OCI-LY3 (cell line): ENCODE measurements around the gene RASSF7.

Experiments
- H2AFZ ChIP-seq: fragments of 200-600, 300-600 bp; shearing (Covaris generic); 2 replicates; pipeline ENCODE4 v1.6.0; 2014; ENCODE audit warnings: antibody characterized with exemption, low read depth, low read length
- H3K27ac ChIP-seq: fragments of 200-600, 300-600 bp; sonication (generic); 2 replicates; pipeline ENCODE4 v1.5.1; 2014; ENCODE audit warnings: mild to moderate bottlenecking, low read length, moderate library complexity, mixed read lengths
- H3K27me3 ChIP-seq: fragments of 200-600, 300-600 bp; sonication (generic); 2 replicates; pipeline ENCODE4 v1.6.1; 2014; ENCODE audit warnings: low read depth, low read length, mixed read lengths
- H3K36me3 ChIP-seq: fragments of 200-600, 300-600 bp; sonication (generic); replicated peaks from 2 replicates; pipeline ENCODE3; 2014; ENCODE audit warnings: low read depth, low read length, mixed read lengths
- H3K4me1 ChIP-seq: fragments of 300-600, 200-600 bp; sonication (generic); 2 replicates; pipeline ENCODE4 v1.6.1; 2014; ENCODE audit warnings: low read length, mixed read lengths
- H3K4me2 ChIP-seq: fragments of 200-600, 300-600 bp; sonication (generic); 2 replicates; pipeline ENCODE4 v1.6.1; 2014; ENCODE audit warnings: low read length, mixed read lengths
- H3K4me3 ChIP-seq: fragments of 300-600, 200-600 bp; sonication (generic); 2 replicates; pipeline ENCODE4 v1.5.1; 2014; ENCODE audit warnings: antibody characterized with exemption, mild to moderate bottlenecking, low read length, moderate library complexity
- H3K79me2 ChIP-seq: fragments of 300-600, 200-600 bp; shearing (Covaris generic); 2 replicates; pipeline ENCODE4 v1.6.1; 2014; ENCODE audit warnings: mild to moderate bottlenecking, low read length, mixed read lengths
- H3K9ac ChIP-seq: fragments of 300-600, 200-600 bp; shearing (Covaris generic); 2 replicates; pipeline ENCODE4 v1.6.0; 2014; ENCODE audit warnings: mild to moderate bottlenecking, low read length, moderate library complexity
- H3K9me3 ChIP-seq: fragments of 200-600, 300-600 bp; shearing (Covaris generic); 2 replicates; pipeline ENCODE4 v1.6.1; 2014; ENCODE audit warnings: low read length, mixed read lengths; ENCODE audit not compliant: insufficient read depth
- H4K20me1 ChIP-seq: fragments of 200-600, 300-600 bp; sonication (generic); 2 replicates; pipeline ENCODE4 v1.6.1; 2016; ENCODE audit warnings: low read length, mixed read lengths; ENCODE audit not compliant: insufficient read depth
- EZH2phosphoT487 ChIP-seq: fragments of 200-600 bp; shearing (Covaris generic); IDR thresholded peaks from 2 replicates; pipeline ENCODE4 v1.6.1; 2018; ENCODE audit warnings: antibody characterized with exemption, mixed run types, low read depth
- TF ChIP-seq, protein P1 (sequence below): fragments of 200-600, 300-600 bp; sonication (generic); IDR thresholded peaks from 2 replicates; pipeline ENCODE4 v1.5.1; 2014; ENCODE audit warnings: antibody characterized with exemption, low read length, low read depth

Gene RASSF7

DNA sequence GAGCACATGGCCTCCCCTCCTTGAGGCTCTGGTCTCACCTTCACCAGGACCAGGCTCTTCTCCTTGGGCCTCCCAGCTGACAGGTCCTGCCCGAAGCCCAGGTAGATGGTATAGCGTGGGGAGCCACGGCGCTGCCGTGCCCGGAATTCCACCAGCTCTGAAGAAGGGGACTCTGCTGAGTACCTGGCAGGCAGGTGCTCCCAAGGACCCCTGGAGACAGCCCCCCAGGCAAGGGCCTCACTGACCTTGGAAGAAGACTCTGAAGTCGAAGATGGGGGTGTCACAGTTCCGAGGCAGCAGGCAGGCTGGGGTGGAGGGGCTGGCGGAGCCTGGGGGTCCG lies 52.2 kb downstream of the RASSF7 start:
- Histone ChIP-seq H2AFZ (no peak overlapping the region), H3K4me2 (no peak overlapping the region), H3K9me3 (no peaks in the 10 kb centered on the region), H3K4me1 (peaks cover 20% of the 10 kb centered on the region), H4K20me1 (peaks cover 20% of the 10 kb centered on the region), H3K79me2 (peaks cover 5% of the 10 kb centered on the region; the same call in 1 of the 2 replicates), H3K9ac (no peak overlapping the region), H3K27ac (no peak overlapping the region), H3K27me3 (no peaks in the 10 kb centered on the region), H3K36me3 (peaks cover 46% of the 10 kb centered on the region), H3K4me3 (no peak overlapping the region)
- TF ChIP-seq, protein P1, sequence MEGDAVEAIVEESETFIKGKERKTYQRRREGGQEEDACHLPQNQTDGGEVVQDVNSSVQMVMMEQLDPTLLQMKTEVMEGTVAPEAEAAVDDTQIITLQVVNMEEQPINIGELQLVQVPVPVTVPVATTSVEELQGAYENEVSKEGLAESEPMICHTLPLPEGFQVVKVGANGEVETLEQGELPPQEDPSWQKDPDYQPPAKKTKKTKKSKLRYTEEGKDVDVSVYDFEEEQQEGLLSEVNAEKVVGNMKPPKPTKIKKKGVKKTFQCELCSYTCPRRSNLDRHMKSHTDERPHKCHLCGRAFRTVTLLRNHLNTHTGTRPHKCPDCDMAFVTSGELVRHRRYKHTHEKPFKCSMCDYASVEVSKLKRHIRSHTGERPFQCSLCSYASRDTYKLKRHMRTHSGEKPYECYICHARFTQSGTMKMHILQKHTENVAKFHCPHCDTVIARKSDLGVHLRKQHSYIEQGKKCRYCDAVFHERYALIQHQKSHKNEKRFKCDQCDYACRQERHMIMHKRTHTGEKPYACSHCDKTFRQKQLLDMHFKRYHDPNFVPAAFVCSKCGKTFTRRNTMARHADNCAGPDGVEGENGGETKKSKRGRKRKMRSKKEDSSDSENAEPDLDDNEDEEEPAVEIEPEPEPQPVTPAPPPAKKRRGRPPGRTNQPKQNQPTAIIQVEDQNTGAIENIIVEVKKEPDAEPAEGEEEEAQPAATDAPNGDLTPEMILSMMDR = no peak
- no peak for TF ChIP-seq EZH2phosphoT487

GRCh38 chr11:613369-613968 lies 52.7 kb downstream of the RASSF7 start:
- no peak overlapping the region for H3K4me3 ChIP-seq
- H3K4me2 ChIP-seq = no peak overlapping the region
- no peaks in the 10 kb centered on the region for H3K27me3 ChIP-seq
- H3K9ac ChIP-seq = no peak overlapping the region
- no peak for TF ChIP-seq EZH2phosphoT487
- TF ChIP-seq, protein P1 = no peak
- no peak overlapping the region for H2AFZ ChIP-seq
- peaks cover 41% of the 10 kb centered on the region for H3K36me3 ChIP-seq
- H3K27ac ChIP-seq = no peak overlapping the region
- peaks cover 20% of the 10 kb centered on the region for H4K20me1 ChIP-seq
- no peaks in the 10 kb centered on the region for H3K9me3 ChIP-seq
- peaks cover 5% of the 10 kb centered on the region; the same call in 1 of the 2 replicates for H3K79me2 ChIP-seq
- peaks cover 20% of the 10 kb centered on the region for H3K4me1 ChIP-seq
